Hematopoietic multipotent progenitor cell treated with erythropoietin and hydrocortisone succinate and interleukin-3 and kit ligand, for 8 days (in vitro differentiated cells): Measurements from ENCODE around the gene CASP8.
"Not testable (repeated sequence)": the region's sequence is repeated elsewhere in the genome, so short reads cannot be mapped to it uniquely, and the experiment has no call there.

ENCODE experiments used
- DNase-seq: peaks from one replicate; pipeline ENCODE4 v3.0.0-alpha.2; 2015

CASP8 gene

GRCh38 chr2:201270293-201271001 lies 10.1 kb downstream of the CASP8 start:
- DNase-seq = peak; percentile 57

- no peak for DNase-seq
Observed at GRCh38 chr2:201271917-201272316, 11.6 kb downstream of the CASP8 start.

GRCh38 chr2:201273330-201273983 lies 13.1 kb downstream of the CASP8 start:
- DNase-seq = no peak

DNA sequence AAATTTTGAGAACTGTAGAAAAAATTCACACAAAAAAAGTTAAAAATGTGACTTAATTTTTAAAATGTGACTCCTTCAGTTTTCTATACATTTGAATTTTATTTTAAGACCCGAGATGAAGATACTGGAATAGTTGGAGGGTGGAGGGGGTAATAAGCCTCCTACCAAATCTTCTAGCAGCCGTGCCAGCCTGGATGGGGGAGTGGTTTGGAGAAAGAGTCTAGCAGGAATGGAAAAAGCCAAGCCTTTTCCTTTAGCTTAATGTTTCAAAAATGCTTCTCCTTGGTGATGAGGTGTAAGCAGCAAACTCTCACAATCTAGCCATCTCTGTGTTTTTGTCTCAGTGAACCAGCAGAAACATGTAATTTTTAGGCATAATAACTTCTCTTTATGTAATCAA lies 14.7 kb downstream of the CASP8 start:
- DNase-seq = no peak

- no peak for DNase-seq
Observed at GRCh38 chr2:201275990-201276389, 15.7 kb downstream of the CASP8 start.

GRCh38 chr2:201276511-201276910 lies 16.2 kb downstream of the CASP8 start:
- DNase-seq = no peak

DNA sequence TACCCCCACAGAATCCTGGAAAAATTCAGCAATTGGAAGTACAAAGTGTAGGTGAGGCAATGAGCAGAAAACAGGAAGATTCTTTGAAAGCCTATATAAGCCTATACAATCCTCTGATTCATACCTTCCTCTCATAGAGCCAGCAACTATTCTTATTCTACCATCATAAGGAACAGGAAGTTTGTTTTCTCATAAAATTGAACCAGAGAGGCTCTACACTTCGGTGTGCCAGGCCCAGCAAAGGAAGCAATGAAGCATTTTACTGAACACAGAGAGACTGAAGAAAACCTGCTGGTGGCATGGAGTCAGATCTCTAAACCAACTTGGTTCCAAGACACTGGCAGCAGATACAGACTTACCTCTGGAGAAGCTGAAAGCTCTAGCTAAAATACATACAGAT lies 18.7 kb downstream of the CASP8 start:
- DNase-seq = no peak

- DNase-seq = no peak
Observed at GRCh38 chr2:201280191-201281040, 20.1 kb downstream of the CASP8 start.

DNA sequence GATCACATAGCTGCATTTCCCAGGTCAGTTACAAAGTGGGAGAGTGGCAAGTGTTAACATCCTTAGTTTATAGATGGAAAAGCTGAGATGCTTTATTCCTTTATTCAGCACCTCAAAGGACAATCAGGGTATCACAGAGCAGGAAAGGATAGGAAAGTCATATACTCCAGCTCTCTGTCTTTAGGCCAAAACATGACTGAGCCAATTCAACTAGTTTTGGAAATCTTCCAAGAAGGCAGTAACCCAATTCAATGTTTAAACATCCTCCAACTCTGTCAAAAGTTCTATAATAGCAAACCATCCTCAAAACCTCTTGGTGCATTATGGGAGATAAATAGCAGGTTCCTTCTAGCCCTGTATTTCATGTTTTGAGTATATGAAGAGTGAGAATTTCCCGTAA lies 25.2 kb downstream of the CASP8 start:
- DNase-seq = no peak

DNA sequence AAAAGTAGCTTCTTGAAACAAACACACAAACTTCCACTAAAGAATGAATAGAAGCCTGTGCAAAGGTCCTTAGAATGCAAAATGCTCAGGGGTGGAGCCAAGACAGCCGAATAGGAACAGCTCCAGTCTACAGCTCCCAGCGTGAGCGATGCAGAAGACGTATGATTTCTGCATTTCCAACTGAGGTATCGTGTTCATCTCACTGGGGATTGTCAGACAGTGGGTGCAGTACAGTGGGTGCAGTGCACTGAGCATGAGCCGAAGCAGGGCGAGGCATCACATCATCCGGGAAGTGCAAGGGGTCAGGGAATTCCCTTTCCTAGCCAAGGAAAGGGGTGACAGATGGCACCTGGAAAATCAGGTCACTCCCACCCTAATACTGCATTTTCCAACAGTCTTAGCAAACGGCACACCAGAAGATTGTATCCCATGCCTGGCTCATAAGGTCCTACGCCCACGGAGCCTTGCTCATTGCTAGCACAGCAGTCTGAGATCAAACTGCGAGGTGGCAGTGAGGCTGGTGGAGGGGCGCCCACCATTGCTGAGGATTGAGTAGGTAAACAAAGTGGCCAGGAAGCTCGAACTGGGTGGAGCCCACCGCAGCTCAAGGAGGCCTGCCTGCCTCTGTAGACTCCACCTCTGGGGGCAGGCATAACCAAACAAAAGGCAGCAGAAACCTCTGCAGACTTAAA lies 30.3 kb downstream of the CASP8 start:
- DNase-seq = not testable (repeated sequence)

- DNase-seq = no peak
Observed at GRCh38 chr2:201298462-201299052, 38.2 kb downstream of the CASP8 start.

DNA sequence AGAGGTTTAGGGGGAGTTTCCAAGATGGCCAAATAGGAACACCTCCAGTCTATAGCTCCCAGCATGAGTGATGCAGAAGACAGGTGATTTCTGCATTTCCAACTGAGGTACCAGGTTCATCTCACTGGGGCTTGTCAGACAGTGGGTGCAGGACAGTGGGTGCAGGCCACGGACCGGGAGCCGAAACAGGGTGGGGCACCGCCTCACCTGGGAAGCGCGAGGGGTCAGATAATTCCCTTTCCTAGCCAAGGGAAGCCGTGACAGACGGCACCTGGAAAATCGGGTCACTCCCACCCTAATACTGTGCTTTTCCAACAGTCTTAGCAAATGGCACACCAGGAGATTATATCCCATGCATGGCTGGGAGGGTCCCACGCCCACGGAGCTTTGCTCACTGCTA lies 39.6 kb downstream of the CASP8 start:
- DNase-seq = not testable (repeated sequence)

- no peak for DNase-seq
Observed at GRCh38 chr2:201307876-201308275, 47.5 kb downstream of the CASP8 start.

- no peak for DNase-seq
Observed at GRCh38 chr2:201308914-201309313, 48.6 kb downstream of the CASP8 start.

- no peak for DNase-seq
Observed at GRCh38 chr2:201313362-201313761, 53.0 kb downstream of the CASP8 start.

- no peak for DNase-seq
Observed at GRCh38 chr2:201319511-201319910, 59.2 kb downstream of the CASP8 start.

DNA sequence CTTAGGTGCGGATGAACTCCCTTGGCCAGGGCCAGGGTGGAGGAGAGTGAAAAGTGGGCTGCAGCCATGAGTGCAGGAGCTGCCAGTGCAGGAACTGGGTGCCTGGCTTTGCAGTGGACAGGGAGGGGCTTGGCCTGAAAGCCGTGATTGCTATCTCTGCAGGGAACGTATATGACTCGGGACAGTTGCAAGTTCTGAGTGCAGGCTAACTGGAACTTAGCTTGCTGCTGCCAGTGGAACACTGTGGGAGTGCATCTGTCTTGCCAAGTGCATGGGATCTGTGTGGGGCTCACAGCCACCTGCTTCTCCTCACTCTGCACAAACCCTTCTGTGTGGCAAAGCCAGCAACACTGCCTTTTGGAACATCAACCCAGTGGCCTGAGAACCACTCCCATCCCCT lies 59.9 kb downstream of the CASP8 start:
- no peak for DNase-seq

DNA sequence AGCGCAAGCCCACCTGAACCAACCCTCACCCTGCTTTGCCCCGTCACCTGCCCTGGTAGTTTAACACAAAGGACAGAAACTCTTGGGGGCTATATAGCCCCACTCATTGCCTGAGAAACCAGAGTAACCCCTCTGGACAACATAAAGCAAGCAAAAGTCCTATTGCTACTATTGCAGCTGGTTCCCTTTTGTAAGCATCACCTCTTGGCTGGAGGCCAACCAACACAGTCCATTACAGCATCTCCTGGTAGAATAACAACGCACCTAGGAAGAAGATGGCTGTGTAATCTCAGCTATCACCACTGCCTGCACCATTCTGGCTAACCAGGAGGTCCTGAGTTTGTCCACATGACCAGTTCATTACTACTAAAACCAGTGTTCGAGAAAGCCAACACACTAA lies 60.4 kb downstream of the CASP8 start:
- DNase-seq = no peak

GRCh38 chr2:201322772-201323171 lies 62.4 kb downstream of the CASP8 start:
- no peak for DNase-seq

DNA sequence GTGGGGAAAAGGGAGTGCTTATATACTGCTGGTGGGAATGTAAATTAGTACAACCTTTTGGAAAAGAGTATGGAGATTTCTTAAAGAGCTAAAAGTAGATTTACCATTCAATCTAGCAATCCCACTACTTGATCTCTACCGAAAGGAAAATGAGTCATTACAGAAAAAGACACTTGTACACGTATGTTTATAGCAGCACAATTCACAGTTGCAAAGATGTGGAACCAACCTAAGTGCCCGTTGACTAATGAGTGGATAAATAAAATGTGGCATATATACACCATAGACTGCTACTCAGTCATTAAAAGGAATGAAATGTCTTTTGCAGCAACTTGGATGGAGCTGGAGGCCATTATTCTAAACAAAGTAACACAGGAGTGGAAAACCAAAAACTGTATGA lies 67.3 kb downstream of the CASP8 start:
- DNase-seq = no peak

DNA sequence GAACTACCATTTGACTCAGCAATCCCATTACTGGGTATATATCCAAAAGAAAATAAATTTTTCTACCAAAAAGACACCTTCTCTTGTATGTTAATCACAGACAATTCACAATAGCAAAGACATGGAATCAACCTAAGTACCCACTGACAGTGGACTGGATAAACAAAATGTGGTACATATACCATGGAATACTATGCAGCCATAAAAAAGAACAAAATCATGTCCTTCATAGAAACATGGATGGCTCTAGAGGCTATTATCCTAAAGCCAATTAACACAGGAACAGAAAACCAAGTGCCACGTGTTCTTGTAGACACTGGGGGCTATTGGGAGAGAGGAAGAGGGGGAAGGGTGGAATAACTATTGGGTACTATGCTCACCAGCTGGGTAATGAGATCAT lies 69.1 kb downstream of the CASP8 start:
- no peak for DNase-seq
